Stimulated activated CD8-positive, alpha-beta memory T cell treated with anti-CD3 and anti-CD28 coated beads, Interleukin-2, amount 100 ng/mL, for 48 hours (primary cell): ENCODE data around the gene CD209.

Experiments used
- DNase-seq, 2 donors: peaks; one replicate each; pipeline ENCODE4 v3.0.0-alpha.2; 2020; ENCODE audit warnings: low read depth in 2 of 2

Gene CD209

GRCh38 chr19:7738023-7738422, 9.3 kb downstream of the CD209 start:
- peak in 1 of 2 donors; percentile 23 for DNase-seq

GRCh38 chr19:7737215-7737614, 10.1 kb downstream of the CD209 start:
- no peak for DNase-seq

GRCh38 chr19:7736148-7736547, 11.2 kb downstream of the CD209 start:
- no peak for DNase-seq

GRCh38 chr19:7734220-7735203, 12.8 kb downstream of the CD209 start:
- DNase-seq = no peak

GRCh38 chr19:7733376-7733775, 14.0 kb downstream of the CD209 start:
- no peak for DNase-seq

- DNase-seq = no peak
These were observed 15.3 kb downstream of the CD209 start, which contains the start of gene CLEC4G for GRCh38 chr19:7732045-7732444. TSS of gene CLEC4G (minus strand) at chr19:7732110. CDS start at chr19:7732102, 8 bp downstream.

GRCh38 chr19:7731615-7732014, 15.7 kb downstream of the CD209 start:
- DNase-seq = no peak

GRCh38 chr19:7731218-7731595, 16.1 kb downstream of the CD209 start:
- DNase-seq = no peak

GRCh38 chr19:7730286-7731217, 16.8 kb downstream of the CD209 start:
- DNase-seq = no peak

GRCh38 chr19:7729831-7730285, 17.5 kb downstream of the CD209 start:
- DNase-seq = no peak

GRCh38 chr19:7729211-7729610, 18.1 kb downstream of the CD209 start:
- no peak for DNase-seq

- DNase-seq = no peak
These were observed 21.5 kb downstream of the CD209 start for GRCh38 chr19:7725791-7726190.

GRCh38 chr19:7722231-7722651, 25.1 kb downstream of the CD209 start:
- no peak for DNase-seq

- no peak for DNase-seq
These were observed 27.0 kb downstream of the CD209 start for GRCh38 chr19:7720351-7720750.

- no peak for DNase-seq
These were observed 28.7 kb downstream of the CD209 start for GRCh38 chr19:7718668-7719067.

- no peak for DNase-seq
These were observed 30.6 kb downstream of the CD209 start for GRCh38 chr19:7716762-7717161.

- no peak for DNase-seq
These were observed 31.7 kb downstream of the CD209 start for GRCh38 chr19:7715671-7716070.

- DNase-seq = no peak
These were observed 36.7 kb downstream of the CD209 start for GRCh38 chr19:7710616-7711015.

GRCh38 chr19:7709932-7710460, 37.3 kb downstream of the CD209 start:
- DNase-seq = no peak

- DNase-seq = no peak
These were observed 40.3 kb downstream of the CD209 start for GRCh38 chr19:7706955-7707456.

GRCh38 chr19:7706188-7706954, 41.0 kb downstream of the CD209 start:
- no peak for DNase-seq
